Astrocyte (in vitro differentiated cells and primary cell): ENCODE results near the gene HDAC3. TPM values are rescaled to one million over a fixed set of nuclear protein-coding genes. Genes with fewer than 3 reads are reported as not detected.

Experiments
- DNase-seq: peaks from one replicate; pipeline ENCODE4 v3.0.0-alpha.2; 2010; ENCODE audit warnings: low read depth
- FAIRE-seq: peaks from 2 replicates; lab custom pipeline; 2011; peaks lifted over from hg19 to GRCh38; lab: Jason Lieb, UNC
- H2AFZ ChIP-seq: 2 replicates; pipeline ENCODE4 v1.6.0; 2012; ENCODE audit warnings: low read depth, low read length, inconsistent platforms
- H3K27ac ChIP-seq: 2 replicates; pipeline ENCODE4 v1.5.1; 2011; ENCODE audit warnings: low read depth, low read length, inconsistent platforms
- H3K27me3 ChIP-seq: 2 replicates; pipeline ENCODE4 v1.6.0; 2011; ENCODE audit warnings: low read length, inconsistent platforms; ENCODE audit not compliant: insufficient read depth
- H3K36me3 ChIP-seq: 2 replicates; pipeline ENCODE4 v1.5.1; 2011; ENCODE audit warnings: low read length, inconsistent platforms; ENCODE audit not compliant: insufficient read depth
- H3K4me1 ChIP-seq: 2 replicates; pipeline ENCODE4 v1.5.1; 2011; ENCODE audit warnings: low read length, inconsistent platforms; ENCODE audit not compliant: insufficient read depth
- H3K4me2 ChIP-seq: 2 replicates; pipeline ENCODE4 v1.6.0; 2012; ENCODE audit warnings: low read length, inconsistent platforms
- H3K4me3 ChIP-seq: 2 replicates; pipeline ENCODE4 v1.5.1; 2011; ENCODE audit warnings: low read depth, mild to moderate bottlenecking, low read length, inconsistent platforms; ENCODE audit not compliant: insufficient read depth
- H3K79me2 ChIP-seq: 2 replicates; pipeline ENCODE4 v1.6.0; 2012; ENCODE audit warnings: mild to moderate bottlenecking, low read length, inconsistent platforms; ENCODE audit not compliant: insufficient read depth
- H3K9ac ChIP-seq: 2 replicates; pipeline ENCODE4 v1.6.0; 2012; ENCODE audit warnings: mild to moderate bottlenecking, low read length, inconsistent platforms
- H3K9me3 ChIP-seq: 2 replicates; pipeline ENCODE4 v1.5.1; 2012; ENCODE audit warnings: low read depth, mild to moderate bottlenecking, low read length, inconsistent platforms; ENCODE audit not compliant: insufficient read depth
- H4K20me1 ChIP-seq: 2 replicates; pipeline ENCODE4 v1.6.0; 2012; ENCODE audit warnings: low read length, inconsistent platforms; ENCODE audit not compliant: insufficient read depth
- H3K27ac Mint-ChIP-seq: one replicate; pipeline ENCODE4 v1.8.0; 2021; ENCODE audit warnings: mild to moderate bottlenecking, mixed read lengths; ENCODE audit not compliant: unreplicated experiment
- H3K27me3 Mint-ChIP-seq: one replicate; pipeline ENCODE4 v1.8.0; 2021; ENCODE audit warnings: low read depth, mixed read lengths; ENCODE audit not compliant: unreplicated experiment
- H3K36me3 Mint-ChIP-seq: one replicate; pipeline ENCODE4 v1.8.0; 2021; ENCODE audit warnings: low read depth, mixed read lengths; ENCODE audit not compliant: unreplicated experiment
- H3K4me1 Mint-ChIP-seq: one replicate; pipeline ENCODE4 v1.8.0; 2021; ENCODE audit warnings: low read depth, mixed read lengths; ENCODE audit not compliant: unreplicated experiment
- H3K4me3 Mint-ChIP-seq: one replicate; pipeline ENCODE4 v1.8.0; 2021; ENCODE audit warnings: mild to moderate bottlenecking, moderate library complexity, mixed read lengths; ENCODE audit not compliant: unreplicated experiment
- H3K9me3 Mint-ChIP-seq: one replicate; pipeline ENCODE4 v1.8.0; 2021; ENCODE audit warnings: mild to moderate bottlenecking, mixed read lengths; ENCODE audit not compliant: unreplicated experiment
- CTCF ChIP-seq: IDR thresholded peaks from 2 replicates; pipeline ENCODE4 v1.5.1; 2011; ENCODE audit warnings: low read depth, mild to moderate bottlenecking, inconsistent platforms, low read length, moderate library complexity; ENCODE audit not compliant: insufficient read depth
- EZH2 ChIP-seq: IDR thresholded peaks from 2 replicates; pipeline ENCODE4 v1.6.1; 2012; ENCODE audit warnings: mild to moderate bottlenecking, low read length, inconsistent platforms; ENCODE audit not compliant: insufficient read depth
- total RNA-seq: library from RNA; stranded (reverse); gene quantifications from 2 replicates; pipeline ENCODE4 v1.2.1, GENCODE V29; 2021

The HDAC3 gene
- total RNA-seq, 1 donor from 2014 or later, result 63.8 TPM

GRCh38 chr5:141597394-141597793 is 39.3 kb downstream of the HDAC3 start:
- peaks cover 2% of the 10 kb centered on the region for H3K4me1 Mint-ChIP-seq
- Histone ChIP-seq H3K27ac (no peak overlapping the region), H3K36me3 (no peaks in the 10 kb centered on the region), H3K4me3 (no peak overlapping the region), H3K27me3 (no peaks in the 10 kb centered on the region), H3K4me1 (no peaks in the 10 kb centered on the region), H2AFZ (no peak overlapping the region), H3K79me2 (peaks cover 66% of the 10 kb centered on the region), H3K9ac (no peak overlapping the region), H3K4me2 (no peak overlapping the region), H3K9me3 (no peaks in the 10 kb centered on the region), H4K20me1 (peaks cover 37% of the 10 kb centered on the region)
- no peaks in the 10 kb centered on the region for H3K27me3 Mint-ChIP-seq
- H3K9me3 Mint-ChIP-seq, result no peaks in the 10 kb centered on the region
- TF ChIP-seq EZH2, result no peak
- no peak for TF ChIP-seq CTCF
- DNase-seq (no peak), FAIRE-seq (no peak)
- H3K27ac Mint-ChIP-seq, result no peak overlapping the region
- H3K36me3 Mint-ChIP-seq, result peaks cover 3% of the 10 kb centered on the region
- H3K4me3 Mint-ChIP-seq, result no peak overlapping the region

GRCh38 chr5:141596867-141597266 is 39.8 kb downstream of the HDAC3 start:
- Histone ChIP-seq H3K36me3 (no peaks in the 10 kb centered on the region), H3K4me3 (no peak overlapping the region), H3K9ac (no peak overlapping the region), H3K9me3 (no peaks in the 10 kb centered on the region), H3K4me1 (no peaks in the 10 kb centered on the region), H3K79me2 (peaks cover 61% of the 10 kb centered on the region), H2AFZ (no peak overlapping the region), H3K27me3 (no peaks in the 10 kb centered on the region), H3K4me2 (no peak overlapping the region), H4K20me1 (peaks cover 40% of the 10 kb centered on the region), H3K27ac (no peak overlapping the region)
- no peak for DNase-seq
- Mint-ChIP-seq H3K27ac (no peak overlapping the region), H3K27me3 (no peaks in the 10 kb centered on the region), H3K36me3 (peaks cover 3% of the 10 kb centered on the region), H3K9me3 (no peaks in the 10 kb centered on the region), H3K4me1 (peaks cover 2% of the 10 kb centered on the region), H3K4me3 (no peak overlapping the region)
- TF ChIP-seq CTCF, result no peak
- no peak for TF ChIP-seq EZH2
- FAIRE-seq, result no peak

- Mint-ChIP-seq H3K36me3 (peaks cover 6% of the 10 kb centered on the region), H3K27ac (no peak overlapping the region), H3K27me3 (no peaks in the 10 kb centered on the region), H3K4me1 (no peaks in the 10 kb centered on the region), H3K4me3 (no peak overlapping the region), H3K9me3 (peaks cover 2% of the 10 kb centered on the region)
- H3K36me3 ChIP-seq, result peaks cover 11% of the 10 kb centered on the region
- no peaks in the 10 kb centered on the region for H3K9me3 ChIP-seq
- H3K27me3 ChIP-seq, result no peaks in the 10 kb centered on the region
- no peak for DNase-seq
- H4K20me1 ChIP-seq, result peaks cover 35% of the 10 kb centered on the region
- no peak overlapping the region for H3K4me3 ChIP-seq
- H3K27ac ChIP-seq, result no peak overlapping the region
- no peak for TF ChIP-seq CTCF
- TF ChIP-seq EZH2, result no peak
- no peak overlapping the region for H3K4me2 ChIP-seq
- no peak overlapping the region for H2AFZ ChIP-seq
- no peaks in the 10 kb centered on the region for H3K4me1 ChIP-seq
- H3K9ac ChIP-seq, result no peak overlapping the region
- peaks cover 39% of the 10 kb centered on the region for H3K79me2 ChIP-seq
- FAIRE-seq, result no peak
These were observed 46.5 kb downstream of the HDAC3 start for GRCh38 chr5:141590127-141590526.
